GM18505 (cell line): Measurements from ENCODE around the gene CACHD1.

Source experiments
- ATAC-seq: cut with Tn5 transposase; IDR thresholded peaks from one replicate; pipeline ENCODE4 v1.9.1; 2021; ENCODE audit not compliant: unreplicated experiment
- POLR2A ChIP-seq: IDR thresholded peaks from 4 replicates; pipeline ENCODE4 v1.6.1; 2011; ENCODE audit warnings: borderline replicate concordance; ENCODE audit not compliant: insufficient read depth, insufficient read length; ENCODE audit errors: extremely low read depth

Gene CACHD1

GRCh38 chr1:64469977-64470664, at the start of gene CACHD1:
TSS of gene CACHD1 (plus strand) at chr1:64470129. CDS start at chr1:64470745, 616 bp downstream.
- no peak for TF ChIP-seq POLR2A
- ATAC-seq, result peak; percentile 71

- no peak for TF ChIP-seq POLR2A
- ATAC-seq, result no peak
Observed at GRCh38 chr1:64421377-64421776, 48.6 kb upstream of the CACHD1 start.

- no peak for TF ChIP-seq POLR2A
- no peak for ATAC-seq
Observed at GRCh38 chr1:64423526-64423925, 46.4 kb upstream of the CACHD1 start.

GRCh38 chr1:64424412-64424811, 45.5 kb upstream of the CACHD1 start:
- no peak for TF ChIP-seq POLR2A
- ATAC-seq, result no peak

GRCh38 chr1:64425521-64425920, 44.4 kb upstream of the CACHD1 start:
- TF ChIP-seq POLR2A, result no peak
- no peak for ATAC-seq

- TF ChIP-seq POLR2A, result no peak
- ATAC-seq, result no peak
Observed at GRCh38 chr1:64426681-64427080, 43.2 kb upstream of the CACHD1 start.

GRCh38 chr1:64427879-64428278, 42.0 kb upstream of the CACHD1 start:
- ATAC-seq, result no peak
- no peak for TF ChIP-seq POLR2A

- no peak for ATAC-seq
- no peak for TF ChIP-seq POLR2A
Observed at GRCh38 chr1:64433308-64433707, 36.6 kb upstream of the CACHD1 start.

GRCh38 chr1:64433747-64434146, 36.2 kb upstream of the CACHD1 start:
- no peak for TF ChIP-seq POLR2A
- no peak for ATAC-seq

GRCh38 chr1:64435000-64435399, 34.9 kb upstream of the CACHD1 start:
- no peak for ATAC-seq

GRCh38 chr1:64437453-64437852, 32.5 kb upstream of the CACHD1 start:
- ATAC-seq, result no peak
- no peak for TF ChIP-seq POLR2A

More at GRCh38 chr1:64435000-64435399, 34.9 kb upstream of the CACHD1 start:
- TF ChIP-seq POLR2A, result no peak

- TF ChIP-seq POLR2A, result no peak
- ATAC-seq, result no peak
Observed at GRCh38 chr1:64440183-64440826, 29.6 kb upstream of the CACHD1 start.

- ATAC-seq, result no peak
- TF ChIP-seq POLR2A, result no peak
Observed at GRCh38 chr1:64451440-64451839, 18.5 kb upstream of the CACHD1 start.

GRCh38 chr1:64453688-64454087, 16.2 kb upstream of the CACHD1 start:
- no peak for TF ChIP-seq POLR2A
- no peak for ATAC-seq
